Keratinocyte (primary cell): Measurements from ENCODE around the gene CHCHD5.

Source experiments
- CTCF ChIP-seq, 3 experiments: IDR thresholded peaks in 1 of 3; conservative IDR thresholded peaks in 1 of 3; optimal IDR thresholded peaks in 1 of 3; 2 replicates in 2 of 3; 3 replicates in 1 of 3; pipeline versions ENCODE3 to v1.5.1; 2011; ENCODE audit warnings: low read length in 3 of 3, mild to moderate bottlenecking in 3 of 3, moderate library complexity in 2 of 3, control low read depth in 1 of 3, inconsistent platforms in 1 of 3; ENCODE audit not compliant: insufficient read depth in 2 of 3; ENCODE audit errors: extremely low read depth in 1 of 3
- EZH2 ChIP-seq: IDR thresholded peaks from one replicate; pipeline ENCODE4 v1.6.1; 2012; ENCODE audit warnings: inconsistent platforms, mild to moderate bottlenecking, low read length, moderate library complexity

DNA sequence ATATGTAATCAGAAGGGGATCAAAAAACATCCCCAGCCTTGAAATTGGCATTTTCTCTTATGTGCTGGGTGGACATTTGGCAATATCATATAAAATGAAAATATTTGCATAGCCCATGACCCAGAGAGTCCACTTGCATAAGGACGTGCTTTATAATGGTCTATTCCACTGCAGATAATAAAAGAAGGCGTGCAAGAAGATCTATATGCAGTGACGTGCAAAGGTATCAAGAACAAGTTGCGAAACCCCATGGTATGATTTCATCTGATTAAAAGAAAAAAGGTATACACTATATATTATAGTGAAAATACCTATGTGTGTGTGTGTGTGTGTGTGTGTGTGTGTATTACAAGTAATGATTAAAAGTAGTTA is 52.9 kb downstream of the CHCHD5 start:
- TF ChIP-seq CTCF (optimal IDR thresholded peaks at IDR 0.05 in 1 of 3, IDR thresholded peaks at IDR 0.05 in 1 of 3, conservative IDR thresholded peaks at IDR 0.05 in 1 of 3; ENCODE audit: extremely low read depth in 1 of 3, insufficient read depth in 2 of 3, low read length in 3 of 3) (no peak), EZH2 (no peak)
